H1 (cell line): ENCODE data around the gene SF3B6. TPM values are rescaled to one million over a fixed set of nuclear protein-coding genes. Genes with fewer than 3 reads are reported as not detected.

ENCODE experiments used
- BACH1 ChIP-seq: IDR thresholded peaks from 2 replicates; pipeline ENCODE4 v1.6.1; 2012; ENCODE audit warnings: low read length, improper control_type of control experiment
- HDAC6 ChIP-seq: IDR thresholded peaks from one replicate; pipeline ENCODE4 v1.7.1; 2012; ENCODE audit warnings: low read depth, mild to moderate bottlenecking, inconsistent platforms, low read length, moderate library complexity
- SP1 ChIP-seq: IDR thresholded peaks from 2 replicates; pipeline ENCODE4 v1.6.1; 2011; ENCODE audit warnings: low read depth, low read length
- TAF7 ChIP-seq: optimal IDR thresholded peaks from 2 replicates; pipeline ENCODE3; 2011; ENCODE audit warnings: low read depth, mild to moderate bottlenecking, inconsistent platforms, low read length, moderate library complexity, borderline replicate concordance
- polyA plus RNA-seq, 7 experiments: library from polyadenylated mRNA; depleted of rRNA in 3 of 7; stranded (reverse) in 5 of 7; unstranded in 2 of 7; fragments of >200 nt in 5 of 7; fragments of 200-250 nt in 2 of 7; gene quantifications; 1 replicate in 5 of 7; 2 replicates in 1 of 7; 4 replicates in 1 of 7; pipeline versions ENCODE4 v1.2.1 to v1.2.3, GENCODE V29; 2011 to 2013; ENCODE audit warnings: missing spikeins in 2 of 7, mixed read lengths in 2 of 7
- total RNA-seq: library from RNA; stranded (reverse); fragmentation: NEBNext Ultra II Directional; extraction: Animal tissue kit (Norgen Biotek cat#: 25700); gene quantifications from 2 replicates; pipeline ENCODE4 v1.2.1, GENCODE V29; 2021
- TF ChIP-seq, protein P1 (sequence below): IDR thresholded peaks from 2 replicates; pipeline ENCODE4 v1.6.1; 2012; ENCODE audit warnings: inconsistent platforms

SF3B6 gene
- total and polyA plus RNA-seq, 2 of the 8 experiments (the other 6 are each of a cell fraction or from before 2014, with no cell fraction given) = 126 to 155 TPM

DNA sequence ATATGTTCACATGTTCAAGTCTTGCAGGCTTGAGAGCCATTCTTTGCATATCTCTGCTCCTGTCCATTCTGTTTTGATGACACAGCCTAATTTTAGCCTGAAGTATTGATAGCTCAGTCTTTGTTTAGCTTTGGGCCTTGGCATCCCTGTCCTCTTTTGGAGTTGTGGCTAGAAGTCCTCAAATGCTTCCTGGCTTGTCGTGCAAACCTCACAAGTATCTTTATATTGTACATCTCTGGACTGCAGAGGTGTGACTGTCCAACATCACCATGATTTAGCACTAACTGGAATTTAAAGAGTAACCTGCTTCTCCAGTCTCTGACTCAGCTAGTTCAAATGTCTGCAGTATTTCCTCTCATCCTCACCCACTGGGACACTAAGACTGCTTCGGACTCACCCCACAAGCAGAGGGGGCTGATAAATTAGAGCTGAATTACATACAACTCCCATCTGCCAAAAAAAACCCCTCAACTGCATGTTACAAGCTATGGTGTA lies 35.3 kb upstream of the SF3B6 start (continued):
- TF ChIP-seq, protein P1, sequence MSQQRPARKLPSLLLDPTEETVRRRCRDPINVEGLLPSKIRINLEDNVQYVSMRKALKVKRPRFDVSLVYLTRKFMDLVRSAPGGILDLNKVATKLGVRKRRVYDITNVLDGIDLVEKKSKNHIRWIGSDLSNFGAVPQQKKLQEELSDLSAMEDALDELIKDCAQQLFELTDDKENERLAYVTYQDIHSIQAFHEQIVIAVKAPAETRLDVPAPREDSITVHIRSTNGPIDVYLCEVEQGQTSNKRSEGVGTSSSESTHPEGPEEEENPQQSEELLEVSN = no peak
- TF ChIP-seq HDAC6 = no peak
- no peak for TF ChIP-seq TAF7
- no peak for TF ChIP-seq SP1
- no peak for TF ChIP-seq BACH1
- TF ChIP-seq, all 59 proteins: peak for 0
